HG02970 (cell line): Measurements from ENCODE around the gene PRSS22.

ENCODE experiments used
- ATAC-seq: cut with Tn5 transposase; IDR thresholded peaks from one replicate; pipeline ENCODE4 v1.9.1; 2021; ENCODE audit warnings: mild to moderate bottlenecking, moderate library complexity, moderate number of reproducible peaks; ENCODE audit not compliant: unreplicated experiment, low FRiP score

Gene PRSS22

GRCh38 chr16:2829501-2830354 is 28.2 kb downstream of the PRSS22 start, which contains the start of gene ZG16B:
Gene ZG16B, plus strand, starts transcription at chr16:2830303. Its CDS starts 139 bp downstream, at chr16:2830442.
- ATAC-seq, result no peak

DNA sequence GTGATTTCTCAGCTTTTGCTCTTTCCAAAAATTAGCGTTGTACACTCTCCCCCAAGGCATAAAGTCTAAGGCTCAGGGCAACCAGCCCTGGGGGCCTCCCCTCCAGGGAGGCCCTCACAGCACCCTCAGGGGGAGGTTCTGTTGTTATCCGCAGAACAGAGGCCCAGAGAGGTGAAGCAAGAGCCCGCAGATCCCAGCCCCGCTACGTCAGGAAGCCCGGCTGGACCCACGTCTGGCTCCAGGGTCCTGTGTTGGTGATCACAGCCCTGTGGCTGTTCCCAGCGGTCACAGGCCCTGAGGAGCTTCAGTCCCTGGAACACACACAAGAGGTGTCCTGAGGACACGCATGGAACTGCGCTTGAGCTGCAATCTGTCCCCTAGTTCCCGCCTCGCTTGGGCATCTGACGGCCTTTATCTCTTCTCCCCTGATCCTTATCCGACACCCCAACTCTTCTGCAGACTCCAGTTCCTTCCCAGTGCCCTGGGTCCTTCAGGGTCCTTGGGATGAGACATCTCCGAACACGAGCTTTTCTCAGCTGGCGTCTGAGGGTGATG is 29.0 kb downstream of the PRSS22 start:
- no peak for ATAC-seq

DNA sequence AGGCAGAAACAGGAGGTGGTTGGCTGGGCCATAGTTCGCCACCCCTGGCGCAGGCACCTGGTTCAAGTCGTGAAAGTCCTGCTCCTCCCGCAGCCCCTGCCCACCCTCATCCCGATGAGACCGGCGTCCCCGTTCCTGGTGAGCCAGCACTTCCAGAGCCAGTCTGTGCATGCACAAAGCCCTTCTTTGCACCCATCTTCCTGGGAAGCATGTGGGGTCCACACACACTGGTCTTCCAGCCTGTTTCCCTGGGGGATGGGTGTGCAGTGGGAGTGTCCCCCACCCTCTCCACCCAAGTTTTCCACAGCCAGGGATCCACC is 29.5 kb downstream of the PRSS22 start:
- no peak for ATAC-seq

DNA sequence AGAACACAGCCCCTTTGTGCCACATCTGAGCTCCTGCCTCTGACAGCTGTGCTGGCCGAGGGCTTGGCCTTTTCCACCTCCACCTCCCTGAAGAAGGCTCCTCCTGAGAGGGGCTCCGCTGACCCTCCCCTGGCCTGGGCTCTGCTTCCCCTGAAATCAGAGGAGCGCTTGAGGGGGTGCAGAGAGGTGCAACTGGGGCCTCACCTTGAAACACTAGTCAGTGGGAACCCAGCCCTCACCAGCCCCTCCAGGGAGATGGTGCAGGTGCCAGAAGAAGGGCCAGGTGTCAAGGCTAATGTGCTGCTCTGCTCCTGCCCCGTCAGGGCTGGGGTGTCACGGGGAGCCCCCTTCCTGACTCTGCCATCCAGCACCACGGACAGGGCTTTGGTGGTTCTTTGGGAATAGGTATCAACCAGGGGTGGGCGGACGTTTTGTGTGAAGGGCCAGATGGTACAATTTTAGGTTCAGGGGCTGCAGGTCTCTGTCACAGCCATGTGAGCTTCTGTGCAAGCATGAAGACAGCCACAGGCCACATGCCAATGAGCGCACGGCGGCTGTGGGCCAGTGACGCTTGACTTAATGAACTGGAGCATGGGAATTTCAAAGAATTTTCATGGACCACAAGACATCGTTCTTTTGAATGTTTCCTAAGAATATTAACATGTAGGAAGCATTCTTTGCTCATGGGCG is 30.0 kb downstream of the PRSS22 start:
- ATAC-seq, result no peak

GRCh38 chr16:2827374-2827791 is 30.6 kb downstream of the PRSS22 start:
- no peak for ATAC-seq

DNA sequence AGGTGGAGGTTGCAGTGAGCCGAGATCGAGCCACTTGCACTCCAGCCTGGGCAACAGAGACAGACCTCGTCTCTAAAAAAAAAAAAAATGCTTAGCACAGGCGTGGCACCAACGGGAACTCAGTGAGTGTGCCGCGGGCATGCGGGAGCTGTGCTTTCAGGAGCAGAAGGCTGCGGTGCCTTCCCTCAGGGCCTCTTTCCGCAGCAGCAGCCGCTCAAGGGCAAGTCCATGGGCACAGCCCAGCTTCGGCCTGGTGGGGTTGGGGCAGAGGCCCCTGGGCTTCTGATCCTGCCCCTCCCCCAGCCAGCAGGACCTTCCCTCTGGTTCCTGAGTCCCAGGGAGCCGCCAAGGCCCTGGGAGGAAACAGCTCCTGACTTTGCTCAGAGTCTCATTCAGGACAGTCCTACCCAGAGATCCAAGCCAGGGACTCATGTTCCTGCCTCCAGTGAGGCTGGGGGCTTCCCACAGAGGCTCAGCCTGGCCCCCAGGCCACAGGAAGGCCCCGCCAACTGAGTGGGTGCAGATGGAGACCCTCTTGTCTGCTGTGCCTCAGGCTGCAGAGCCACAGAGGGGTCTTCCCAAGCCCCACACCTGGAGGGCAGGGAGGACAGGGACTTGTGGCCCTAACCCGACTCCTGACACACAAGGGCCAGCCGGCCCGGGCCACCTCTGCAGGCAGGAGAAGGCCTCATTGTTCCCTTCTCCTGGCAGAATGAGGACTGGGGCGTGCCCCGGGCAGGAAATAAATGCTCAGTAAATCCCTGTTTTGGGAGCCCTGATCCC is 31.2 kb downstream of the PRSS22 start:
- no peak for ATAC-seq

- no peak for ATAC-seq
Observed at GRCh38 chr16:2825906-2826305, 32.1 kb downstream of the PRSS22 start.

DNA sequence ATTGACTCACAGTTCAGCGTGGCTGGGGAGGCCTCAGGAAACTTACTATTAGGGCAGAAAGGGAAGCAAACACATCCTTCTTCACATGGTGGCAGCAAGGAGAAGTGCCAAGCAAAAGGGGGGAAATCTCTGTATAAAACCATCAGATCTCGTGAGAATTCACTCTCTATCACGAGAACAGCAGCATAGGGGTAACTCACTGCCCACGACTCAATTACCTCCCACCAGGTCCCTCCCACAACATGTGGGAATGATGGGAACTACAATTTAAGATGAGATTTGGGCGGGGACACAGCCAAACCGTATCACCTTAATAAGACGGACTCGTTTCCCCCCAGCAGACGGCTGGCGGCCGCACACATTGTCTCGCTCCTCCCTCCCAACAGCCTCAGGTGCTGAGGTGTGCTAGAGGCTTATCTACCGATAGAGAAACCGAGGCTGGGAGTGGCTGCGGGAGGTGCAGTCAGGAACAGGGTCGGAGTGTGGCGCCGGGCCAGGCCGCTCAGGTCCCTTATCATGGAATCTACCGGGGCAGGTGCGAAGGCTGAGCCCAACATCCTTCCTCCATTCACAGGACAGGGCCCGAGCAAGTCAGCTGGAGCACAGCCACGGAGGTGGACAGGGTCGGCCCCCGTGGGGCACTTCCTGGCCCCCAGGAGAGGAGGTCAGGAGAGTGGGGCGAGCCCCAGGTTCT is 32.8 kb downstream of the PRSS22 start:
- no peak for ATAC-seq

DNA sequence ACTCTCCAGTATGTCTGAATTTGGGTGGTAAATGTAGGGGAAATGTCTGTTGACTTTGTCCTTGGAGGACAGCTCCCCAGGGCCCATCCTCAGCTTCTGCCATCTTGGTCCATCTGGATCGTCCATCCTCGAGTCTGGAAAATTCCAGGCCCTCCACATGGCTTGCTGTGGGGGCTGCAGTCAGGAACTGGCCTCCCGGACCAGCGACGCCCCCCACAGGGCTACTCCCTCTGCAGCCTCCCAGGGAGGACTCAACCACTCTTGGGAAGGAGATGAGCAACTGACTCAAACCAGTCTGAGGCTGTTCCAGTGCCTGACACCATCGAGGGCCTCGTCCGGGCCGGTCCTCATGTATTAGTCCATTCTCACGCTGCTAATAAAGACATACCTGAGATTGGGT is 33.3 kb downstream of the PRSS22 start:
- no peak for ATAC-seq

GRCh38 chr16:2822496-2822895 is 35.5 kb downstream of the PRSS22 start:
- ATAC-seq, result no peak

- ATAC-seq, result no peak
Observed at GRCh38 chr16:2822158-2822495, 35.8 kb downstream of the PRSS22 start.

GRCh38 chr16:2821487-2822157 is 36.3 kb downstream of the PRSS22 start:
- no peak for ATAC-seq

DNA sequence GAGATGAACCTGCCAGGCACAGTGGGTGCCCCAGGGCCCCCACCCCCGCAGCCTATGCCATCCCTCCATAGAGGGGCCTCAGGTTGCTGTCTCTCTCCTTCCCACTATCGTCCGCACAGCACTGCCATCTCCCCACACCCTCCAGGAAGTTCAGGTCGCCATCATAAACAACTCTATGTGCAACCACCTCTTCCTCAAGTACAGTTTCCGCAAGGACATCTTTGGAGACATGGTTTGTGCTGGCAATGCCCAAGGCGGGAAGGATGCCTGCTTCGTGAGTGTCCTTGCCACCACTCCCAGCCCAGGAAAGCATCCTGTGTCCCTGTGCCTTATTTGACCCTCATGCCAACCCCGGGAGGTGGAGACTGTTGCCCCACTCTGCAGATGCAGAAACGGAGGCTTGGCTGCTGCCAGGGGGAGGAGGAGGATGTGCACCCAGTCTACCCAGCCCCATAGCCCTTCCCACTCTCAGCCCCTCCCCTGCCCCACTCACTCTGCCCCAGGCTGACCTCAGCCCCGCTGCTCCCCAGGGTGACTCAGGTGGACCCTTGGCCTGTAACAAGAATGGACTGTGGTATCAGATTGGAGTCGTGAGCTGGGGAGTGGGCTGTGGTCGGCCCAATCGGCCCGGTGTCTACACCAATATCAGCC is 37.0 kb downstream of the PRSS22 start:
- no peak for ATAC-seq

DNA sequence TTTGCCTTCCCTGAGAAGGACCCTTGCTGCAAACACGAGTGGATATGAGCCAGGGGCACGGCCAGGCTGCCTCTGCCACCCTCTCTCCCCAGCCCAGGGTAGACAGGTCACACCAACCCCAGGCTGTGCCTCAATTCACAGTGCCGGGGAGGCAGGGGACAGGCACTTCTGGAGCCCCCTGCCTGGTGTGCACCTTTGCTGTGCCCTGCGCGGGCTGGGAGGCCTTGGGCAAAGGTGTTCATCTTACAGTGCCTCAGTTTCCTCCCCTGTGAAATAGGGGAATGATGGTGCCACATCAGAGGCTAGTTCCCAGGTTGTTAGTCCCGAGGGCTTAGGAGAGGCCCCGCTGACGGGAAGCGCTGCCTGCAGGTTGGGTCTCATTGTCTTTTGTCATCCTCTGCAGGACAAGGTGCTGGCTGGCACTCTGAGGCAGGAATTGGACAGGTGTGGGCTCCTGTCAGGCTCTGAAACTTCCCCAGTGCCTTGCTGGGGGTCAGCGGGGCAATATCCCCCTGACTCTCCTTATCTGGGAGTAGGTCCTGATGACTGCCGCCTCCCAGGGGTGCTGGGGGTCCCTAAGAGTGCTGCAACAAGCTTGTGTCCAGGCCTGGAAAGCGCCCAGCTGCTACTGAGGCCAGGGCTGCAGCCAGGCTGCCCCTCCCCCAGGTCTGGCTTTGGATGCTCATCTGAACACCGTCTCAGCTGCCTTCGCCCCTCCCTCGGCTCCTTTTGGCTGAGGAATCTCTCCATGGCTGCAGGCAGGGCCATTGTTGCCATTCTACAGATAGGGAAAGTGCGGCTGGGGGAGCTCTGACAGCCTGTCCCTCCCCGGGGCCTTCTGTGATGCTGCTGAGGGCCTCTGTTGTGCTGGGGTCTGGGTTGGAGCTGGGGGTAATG is 37.8 kb downstream of the PRSS22 start:
- ATAC-seq, result no peak

DNA sequence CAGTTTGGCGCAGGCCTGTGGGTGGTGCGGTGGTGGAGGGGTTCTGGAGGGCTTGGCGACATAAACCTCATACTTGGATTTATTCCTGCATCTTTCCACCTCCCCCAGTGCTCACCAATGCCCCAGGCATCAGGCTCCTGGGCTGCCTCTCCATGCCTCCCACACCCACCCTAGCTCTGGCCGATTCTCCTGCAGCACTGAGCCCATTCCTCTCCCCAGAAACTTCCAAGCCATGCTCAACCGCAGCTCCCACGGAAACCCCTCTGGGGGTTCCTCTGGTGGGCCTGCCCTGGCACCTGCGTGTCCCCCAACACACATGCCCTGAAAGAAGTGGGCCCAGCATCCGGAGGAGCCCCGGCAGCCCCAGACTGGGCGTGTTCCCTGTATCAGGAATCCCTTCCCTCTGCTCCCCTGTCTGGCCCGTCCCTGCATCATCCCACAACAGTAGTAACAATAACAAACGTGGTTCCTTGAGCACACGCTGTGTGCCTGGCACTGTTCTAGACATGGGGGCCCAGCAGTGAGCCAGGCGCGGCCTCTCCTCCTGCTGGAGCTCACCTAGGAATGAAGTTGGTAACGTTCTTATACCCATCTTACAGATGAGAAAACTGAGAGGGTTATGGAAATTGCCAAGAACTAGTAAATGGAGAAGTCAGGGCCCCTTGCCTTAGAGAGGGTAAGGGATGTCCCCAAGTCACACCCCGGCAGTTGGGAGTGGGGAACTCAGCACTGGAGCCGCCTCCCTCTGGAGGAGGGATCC is 38.6 kb downstream of the PRSS22 start:
- no peak for ATAC-seq

DNA sequence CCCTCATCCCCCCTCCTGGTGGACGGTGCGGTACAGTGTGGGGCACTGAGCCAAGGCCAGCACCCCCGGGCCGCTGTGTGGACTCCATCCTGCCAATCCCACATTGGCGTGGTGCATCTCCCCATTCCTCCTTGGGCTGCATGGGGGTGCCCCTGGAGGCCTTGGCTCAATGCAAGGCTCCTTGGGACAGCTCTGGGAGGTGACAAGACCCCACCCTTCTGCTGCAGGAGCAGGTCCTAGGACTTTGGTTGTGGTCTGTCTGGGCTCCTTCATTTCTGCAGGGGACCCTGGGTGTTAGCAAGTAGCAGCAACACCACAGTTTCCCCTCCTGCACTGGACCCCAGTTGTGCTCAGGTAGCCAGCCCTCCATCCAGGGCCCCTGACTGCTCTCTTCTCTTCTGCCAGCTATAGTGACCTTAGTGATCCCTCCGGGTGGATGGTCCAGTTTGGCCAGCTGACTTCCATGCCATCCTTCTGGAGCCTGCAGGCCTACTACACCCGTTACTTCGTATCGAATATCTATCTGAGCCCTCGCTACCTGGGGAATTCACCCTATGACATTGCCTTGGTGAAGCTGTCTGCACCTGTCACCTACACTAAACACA is 39.6 kb downstream of the PRSS22 start:
- ATAC-seq, result no peak
